22Rv1 (cell line): ENCODE measurements around the gene THSD4.

Source experiments
- H3K27ac ChIP-seq: fragments of 450-650 bp; 2 replicates; pipeline ENCODE4 v1.5.1; 2017
- CTCF ChIP-seq: fragments of 450-650 bp; IDR thresholded peaks from 2 replicates; pipeline ENCODE4 v1.5.1; 2017; ENCODE audit warnings: mild to moderate bottlenecking
- ZFX ChIP-seq: fragments of 450-650 bp; IDR thresholded peaks from 2 replicates; pipeline ENCODE4 v1.6.1; 2017; ENCODE audit warnings: antibody characterized with exemption, borderline replicate concordance

The THSD4 gene

GRCh38 chr15:71780115-71780976, 665.1 kb downstream of the THSD4 start:
- no peak overlapping the region for H3K27ac ChIP-seq
- TF ChIP-seq CTCF: peak; percentile 89
- TF ChIP-seq ZFX: no peak

GRCh38 chr15:71781179-71781964, 666.1 kb downstream of the THSD4 start:
- no peak for TF ChIP-seq CTCF
- no peak for TF ChIP-seq ZFX
- no peak overlapping the region for H3K27ac ChIP-seq

- TF ChIP-seq ZFX (no peak), CTCF (no peak)
- H3K27ac ChIP-seq: no peak overlapping the region
Measured at GRCh38 chr15:71781965-71782265, 666.6 kb downstream of the THSD4 start.

GRCh38 chr15:71782422-71783165, 667.3 kb downstream of the THSD4 start:
- no peak for TF ChIP-seq ZFX
- no peak for TF ChIP-seq CTCF
- no peak overlapping the region for H3K27ac ChIP-seq

- H3K27ac ChIP-seq: no peak overlapping the region
- TF ChIP-seq CTCF (peak; percentile 60), ZFX (no peak)
Measured at GRCh38 chr15:71784719-71785118, 669.4 kb downstream of the THSD4 start.

GRCh38 chr15:71785996-71786395, 670.7 kb downstream of the THSD4 start:
- no peak overlapping the region for H3K27ac ChIP-seq
- no peak for TF ChIP-seq ZFX
- no peak for TF ChIP-seq CTCF
